ENCODE measurements around the gene GAL3ST3. TPM values are rescaled to one million over a fixed set of nuclear protein-coding genes. Genes with fewer than 3 reads are reported as not detected.

Gene GAL3ST3
- total and polyA plus RNA-seq, 10 of the 15 experiments (the other 5 are each of a cell fraction or from before 2014, with no cell fraction given) = 0.06 to 0.12 TPM; not detected in 8

GRCh38 chr11:66045177-66045639 lies 3.8 kb downstream of the GAL3ST3 start:
- Histone ChIP-seq H3K36me3 (ENCODE audit: control insufficient read depth in 2 of 2, insufficient read depth in 2 of 2, low read length in 1 of 2) (no peaks in the 10 kb centered on the region), H2AFZ (ENCODE audit: control insufficient read depth, low read depth, low read length) (peak overlapping the region; percentile 57), H3K9ac (ENCODE audit: control insufficient read depth, insufficient read depth, low read length) (no peak overlapping the region), H3K27ac (ENCODE audit: control insufficient read depth, insufficient read depth) (no peak overlapping the region), H3K4me3 (no peak overlapping the region), H4K20me1 (ENCODE audit: control insufficient read depth, insufficient read depth) (no peaks in the 10 kb centered on the region), H3K4me1 (ENCODE audit: control insufficient read depth, insufficient read depth, low read length) (peaks cover 2% of the 10 kb centered on the region; the same call in 1 of the 2 replicates), H3K9me3 (replicated peaks; ENCODE audit: control insufficient read depth, insufficient read depth, low read length) (no peaks in the 10 kb centered on the region), H3K79me2 (ENCODE audit: control insufficient read depth, insufficient read depth, low read length) (no peaks in the 10 kb centered on the region), H3K4me2 (ENCODE audit: control insufficient read depth, insufficient read depth) (peak overlapping the region; percentile 47; the same call in 1 of the 2 replicates), H3K27me3 (replicated peaks in 1 of 2; ENCODE audit: control insufficient read depth in 2 of 2, insufficient read depth in 2 of 2, low read length in 1 of 2) (no peaks in the 10 kb centered on the region)
- ChIA-PET POLR2A (interaction anchor here (1.0 to 1.8 kb wide), 5 partner anchors 9 to 90 kb away, joined by 3 to 6 read pairs (median 4); no protein-coding TSS in a partner anchor), SMC1A (ENCODE audit: uncharacterized antibody, unreplicated experiment) (interaction anchor here (1.0 to 2.8 kb wide), 13 partner anchors 9 to 91 kb away, joined by 3 to 16 read pairs (median 6); partner anchors contain the start of gene CATSPER1), CTCF (interaction anchor here (0.7 to 5.0 kb wide), 49 partner anchors 9 to 333 kb away, joined by 3 to 71 read pairs (median 5); partner anchors contain the start of genes BANF1, CATSPER1, CCDC85B and EIF1AD), RAD21 (ENCODE audit: unreplicated experiment) (interaction anchor here (0.6 to 1.6 kb wide), 16 partner anchors 8 to 1685 kb away, joined by 3 to 7 read pairs (median 4); partner anchors contain the start of genes BANF1, CCDC85B, KAT5 and MUS81)
- FAIRE-seq (peak; percentile 95), DNase-seq (ENCODE audit: low read depth, low spot score) (no peak), ATAC-seq (peak; percentile 98)
- in situ Hi-C loops (cut with MboI) (no loop called here), intact Hi-C loops (cut with micrococcal nuclease; ENCODE audit: unreplicated experiment) (no loop called here)
- no TSS peak for BruUV-seq (replicated peaks)
- WGBS (ENCODE audit: insufficient coverage, insufficient replicate concordance, low lambda C conversion rate, missing lambda C conversion rate) = 11% methylated on average over 11 of the region's 11 CpGs
- no peak for TF ChIP-seq MYC (IDR thresholded peaks at IDR 0.05; ENCODE audit: insufficient read depth, insufficient read length, insufficient replicate concordance, low read length, severe bottlenecking)
- TF ChIP-seq EGR1 (IDR thresholded peaks at IDR 0.05; ENCODE audit: borderline replicate concordance in 1 of 2, low read depth in 2 of 2, low read length in 2 of 2) = 0 out of 3 replicates have a peak, but pooled peaks of 1 of the 2 experiments have one; percentile 20
- TF ChIP-seq ELK1 (IDR thresholded peaks at IDR 0.05; ENCODE audit: low read depth, low read length) = no peak
- TF ChIP-seq KAT2A (conservative IDR thresholded peaks at IDR 0.05; ENCODE audit: control insufficient read depth, low read depth, low read length) = no peak
- TF ChIP-seq, protein P1, sequence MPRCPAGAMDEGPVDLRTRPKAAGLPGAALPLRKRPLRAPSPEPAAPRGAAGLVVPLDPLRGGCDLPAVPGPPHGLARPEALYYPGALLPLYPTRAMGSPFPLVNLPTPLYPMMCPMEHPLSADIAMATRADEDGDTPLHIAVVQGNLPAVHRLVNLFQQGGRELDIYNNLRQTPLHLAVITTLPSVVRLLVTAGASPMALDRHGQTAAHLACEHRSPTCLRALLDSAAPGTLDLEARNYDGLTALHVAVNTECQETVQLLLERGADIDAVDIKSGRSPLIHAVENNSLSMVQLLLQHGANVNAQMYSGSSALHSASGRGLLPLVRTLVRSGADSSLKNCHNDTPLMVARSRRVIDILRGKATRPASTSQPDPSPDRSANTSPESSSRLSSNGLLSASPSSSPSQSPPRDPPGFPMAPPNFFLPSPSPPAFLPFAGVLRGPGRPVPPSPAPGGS (IDR thresholded peaks at IDR 0.05; ENCODE audit: borderline replicate concordance, insufficient read depth, low read depth, low read length, poor library complexity, severe bottlenecking) = no peak
- 0 out of 2 replicates have a peak, but pooled peaks have one; percentile 16 for TF ChIP-seq TCF3 (IDR thresholded peaks at IDR 0.05; ENCODE audit: borderline replicate concordance, insufficient read depth, low read depth, low read length)
- peak; percentile 19 for TF ChIP-seq RELA (IDR thresholded peaks at IDR 0.05; ENCODE audit: borderline replicate concordance, partially characterized antibody)
- TF ChIP-seq RAD21 (IDR thresholded peaks at IDR 0.05; ENCODE audit: insufficient read depth, low read depth, low read length) = peak; percentile 45
- no peak for TF ChIP-seq CHD2 (IDR thresholded peaks at IDR 0.05; ENCODE audit: borderline replicate concordance, low read depth, low read length)
- no peak for TF ChIP-seq RFX5 (IDR thresholded peaks at IDR 0.05; ENCODE audit: low read depth, low read length)
- TF ChIP-seq SIN3A (IDR thresholded peaks at IDR 0.05; ENCODE audit: low read depth, low read length) = no peak
- TF ChIP-seq ETV6 (conservative IDR thresholded peaks at IDR 0.05 in 1 of 2, IDR thresholded peaks at IDR 0.05 in 1 of 2; ENCODE audit: borderline replicate concordance in 1 of 2, low read depth in 1 of 2) = no peak
- peak; percentile 63; the same call in 1 of the 2 replicates for TF ChIP-seq YY1 (IDR thresholded peaks at IDR 0.05; ENCODE audit: low read depth, low read length)
- TF ChIP-seq SP1 (IDR thresholded peaks at IDR 0.05; ENCODE audit: low read depth, low read length) = peak; percentile 42
- no peak for TF ChIP-seq ZNF217 (IDR thresholded peaks at IDR 0.05)
- 0 out of 2 replicates have a peak, but pooled peaks have one; percentile 49 for TF ChIP-seq NBN (IDR thresholded peaks at IDR 0.05)
- TF ChIP-seq CREM (IDR thresholded peaks at IDR 0.05; ENCODE audit: low read depth) = 0 out of 2 replicates have a peak, but pooled peaks have one; percentile 20
- TF ChIP-seq RCOR1 (conservative IDR thresholded peaks at IDR 0.05; ENCODE audit: low read depth, low read length) = 0 out of 2 replicates have a peak, but pooled peaks have one; percentile 44
- TF ChIP-seq SMC3 (IDR thresholded peaks at IDR 0.05; ENCODE audit: borderline replicate concordance, low read length) = peak; percentile 62; the same call in 1 of the 2 replicates
